ENCODE data around the gene OSBPL3.

- no peak for TF ChIP-seq EZH2phosphoT487 (IDR thresholded peaks at IDR 0.05; ENCODE audit: insufficient read depth, low read depth)
- no peak for TF ChIP-seq EZH2 (IDR thresholded peaks at IDR 0.05; ENCODE audit: insufficient read depth, poor library complexity, severe bottlenecking)
Observed at GRCh38 chr7:24930856-24931255, 49.1 kb downstream of the OSBPL3 start.

All from GM23248 (cell line).